Astrocyte (in vitro differentiated cells and primary cell): ENCODE results near the gene MYOZ1.

ENCODE experiments used
- EZH2 ChIP-seq: IDR thresholded peaks from 2 replicates; pipeline ENCODE4 v1.6.1; 2012; ENCODE audit warnings: mild to moderate bottlenecking, low read length, inconsistent platforms; ENCODE audit not compliant: insufficient read depth
- TF ChIP-seq, protein P1 (sequence below): IDR thresholded peaks from 2 replicates; pipeline ENCODE4 v1.5.1; 2011; ENCODE audit warnings: low read depth, mild to moderate bottlenecking, inconsistent platforms, low read length, moderate library complexity; ENCODE audit not compliant: insufficient read depth

DNA sequence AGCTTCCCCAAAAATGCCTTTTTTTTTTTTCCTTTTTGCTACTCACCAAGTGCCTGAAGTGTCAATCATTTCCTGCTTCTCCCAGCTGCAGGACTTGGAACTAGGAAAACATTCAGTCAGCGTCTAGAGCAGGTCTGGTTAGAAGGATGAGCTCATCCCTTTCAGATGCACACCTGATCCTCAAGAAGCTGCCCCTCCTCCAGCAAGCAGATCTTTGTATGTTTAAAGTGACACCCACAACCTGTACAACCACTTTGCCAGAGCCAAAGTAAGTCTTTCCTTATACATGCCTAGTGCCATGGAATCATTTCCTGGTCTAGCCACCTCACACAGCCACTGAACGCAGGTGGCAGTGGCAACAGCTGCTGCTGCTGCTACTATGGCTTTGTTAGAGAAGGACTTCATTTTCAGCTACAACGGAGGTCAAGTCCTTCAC is 39.8 kb downstream of the MYOZ1 start:
- TF ChIP-seq, protein P1, sequence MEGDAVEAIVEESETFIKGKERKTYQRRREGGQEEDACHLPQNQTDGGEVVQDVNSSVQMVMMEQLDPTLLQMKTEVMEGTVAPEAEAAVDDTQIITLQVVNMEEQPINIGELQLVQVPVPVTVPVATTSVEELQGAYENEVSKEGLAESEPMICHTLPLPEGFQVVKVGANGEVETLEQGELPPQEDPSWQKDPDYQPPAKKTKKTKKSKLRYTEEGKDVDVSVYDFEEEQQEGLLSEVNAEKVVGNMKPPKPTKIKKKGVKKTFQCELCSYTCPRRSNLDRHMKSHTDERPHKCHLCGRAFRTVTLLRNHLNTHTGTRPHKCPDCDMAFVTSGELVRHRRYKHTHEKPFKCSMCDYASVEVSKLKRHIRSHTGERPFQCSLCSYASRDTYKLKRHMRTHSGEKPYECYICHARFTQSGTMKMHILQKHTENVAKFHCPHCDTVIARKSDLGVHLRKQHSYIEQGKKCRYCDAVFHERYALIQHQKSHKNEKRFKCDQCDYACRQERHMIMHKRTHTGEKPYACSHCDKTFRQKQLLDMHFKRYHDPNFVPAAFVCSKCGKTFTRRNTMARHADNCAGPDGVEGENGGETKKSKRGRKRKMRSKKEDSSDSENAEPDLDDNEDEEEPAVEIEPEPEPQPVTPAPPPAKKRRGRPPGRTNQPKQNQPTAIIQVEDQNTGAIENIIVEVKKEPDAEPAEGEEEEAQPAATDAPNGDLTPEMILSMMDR = no peak
- no peak for TF ChIP-seq EZH2
